K562 (cell line): ENCODE data around the gene R3HDM1. TPM values are rescaled to one million over a fixed set of nuclear protein-coding genes. Genes with fewer than 3 reads are reported as not detected.

Source experiments
- ATAC-seq: fragments of 200-7000 bp; cut with Tn5 transposase; 3 replicates; pipeline ENCODE4 v1.9.1; 2020; ENCODE audit warnings: moderate library complexity
- BruUV-seq: library from RNA; stranded (reverse); fragments of 400-500 nt; replicated peaks from 2 replicates; lab custom pipeline; 2021; lab: Mats Ljungman, UMichigan
- CTCF ChIA-PET: fragments of 300-600 bp; formaldehyde crosslinking; extraction: SDS; loops from one replicate; lab custom pipeline; 2021; ENCODE audit warnings: low intra/inter-chr PET ratio; lab: Yijun Ruan, JAX
- POLR2A ChIA-PET: fragments of 300-600, 350-650 bp; sonication (Branson Sonifier 250); formaldehyde crosslinking; extraction: SDS; loops from one replicate; lab custom pipeline; 2021; ENCODE audit warnings: antibody characterized with exemption, inconsistent platforms; lab: Yijun Ruan, JAX
- DNase-seq, 4 experiments: peaks; one replicate each; pipeline versions ENCODE4 v3.0.0 to v3.0.0-alpha.2; 2011 to 2018; ENCODE audit warnings: low spot score in 3 of 4, mixed read lengths in 3 of 4; ENCODE audit errors: extremely low read depth in 1 of 4
- FAIRE-seq: peaks from 2 replicates; lab custom pipeline; 2011; peaks lifted over from hg19 to GRCh38; lab: Jason Lieb, UNC
- H2AFZ ChIP-seq: 2 replicates; pipeline ENCODE4 v1.6.0; 2011; ENCODE audit warnings: low read depth, low read length, control low read depth, inconsistent platforms
- H3K27ac ChIP-seq: fragments of 200-600 bp; 3 replicates; pipeline ENCODE4 v1.8.0; 2011; ENCODE audit warnings: low read depth, mild to moderate bottlenecking, control low read depth, inconsistent platforms, low read length, moderate library complexity, mixed read lengths; ENCODE audit errors: extremely low read depth
- H3K27me3 ChIP-seq, 2 experiments: fragments of 300-600 bp in 1 of 2; 2 replicates in 1 of 2; 3 replicates in 1 of 2; pipeline versions ENCODE4 v1.6.0 to v1.8.0; 2011; ENCODE audit warnings: inconsistent platforms in 2 of 2, low read length in 2 of 2, mild to moderate bottlenecking in 1 of 2, mixed read lengths in 1 of 2, moderate library complexity in 1 of 2; ENCODE audit not compliant: control insufficient read depth in 2 of 2, insufficient read depth in 2 of 2
- H3K36me3 ChIP-seq: fragments of 300-600 bp; 3 replicates; pipeline ENCODE4 v1.8.0; 2011; ENCODE audit warnings: mild to moderate bottlenecking, low read length, inconsistent platforms; ENCODE audit not compliant: control insufficient read depth, insufficient read depth
- H3K4me1 ChIP-seq, 2 experiments: fragments of 200-600 bp in 1 of 2; replicated peaks in 1 of 2; 2 replicates in 1 of 2; 3 replicates in 1 of 2; pipeline versions ENCODE4 v1.5.1 to v1.8.0; 2011; ENCODE audit warnings: inconsistent platforms in 2 of 2, low read length in 2 of 2, mild to moderate bottlenecking in 1 of 2, mixed read lengths in 1 of 2, moderate library complexity in 1 of 2; ENCODE audit not compliant: control insufficient read depth in 2 of 2, insufficient read depth in 2 of 2
- H3K4me2 ChIP-seq: 2 replicates; pipeline ENCODE4 v1.6.1; 2011; ENCODE audit warnings: low read length, control low read depth, inconsistent platforms, mixed read lengths; ENCODE audit not compliant: insufficient read depth
- H3K4me3 ChIP-seq: fragments of 200-600 bp; sonication (generic), shearing (Covaris generic); 2 replicates; pipeline ENCODE4 v1.5.1; 2016; ENCODE audit warnings: control low read depth, inconsistent platforms
- H3K79me2 ChIP-seq: fragments of 200-600 bp; 3 replicates; pipeline ENCODE4 v1.8.0; 2011; ENCODE audit warnings: low read length, inconsistent platforms; ENCODE audit not compliant: control insufficient read depth, insufficient read depth
- H3K9ac ChIP-seq, 2 experiments: 2 replicates each; pipeline versions ENCODE4 v1.6.0 to v1.6.1; 2011; ENCODE audit warnings: low read depth in 2 of 2, low read length in 2 of 2, control low read depth in 1 of 2, inconsistent platforms in 1 of 2, mild to moderate bottlenecking in 1 of 2, mixed read lengths in 1 of 2; ENCODE audit not compliant: insufficient read depth in 1 of 2
- H3K9me1 ChIP-seq: one replicate; pipeline ENCODE4 v1.6.0; 2011; ENCODE audit warnings: inconsistent platforms, mild to moderate bottlenecking, low read length, moderate library complexity; ENCODE audit not compliant: control insufficient read depth, insufficient read depth
- H3K9me3 ChIP-seq: replicated peaks from 2 replicates; pipeline ENCODE4 v1.5.1; 2011; ENCODE audit warnings: low read depth, low read length, inconsistent platforms; ENCODE audit not compliant: control insufficient read depth, insufficient read depth
- H4K20me1 ChIP-seq: replicated peaks from 2 replicates; pipeline ENCODE4 v1.6.1; 2011; ENCODE audit warnings: low read length, inconsistent platforms, mixed read lengths; ENCODE audit not compliant: control insufficient read depth, insufficient read depth
- CBFA2T3 ChIP-seq: fragments of 450-650 bp; IDR thresholded peaks from 2 replicates; pipeline ENCODE4 v1.6.1; 2017
- ESRRB ChIP-seq: fragments of 250-450 bp; sonication (Bioruptor Pico); IDR thresholded peaks from 2 replicates; pipeline ENCODE4 v1.5.0; 2020; ENCODE audit warnings: mild to moderate bottlenecking, moderate library complexity, borderline replicate concordance
- GTF2A2 ChIP-seq: IDR thresholded peaks from 2 replicates; pipeline ENCODE4 v1.6.1; 2016; ENCODE audit warnings: mild to moderate bottlenecking, missing genetic modification characterization, missing compliant biosample characterization
- NFE2L1 ChIP-seq: fragments of 450-650 bp; IDR thresholded peaks from 2 replicates; pipeline ENCODE4 v1.6.1; 2016; ENCODE audit warnings: missing genetic modification characterization, low read depth, mild to moderate bottlenecking, missing compliant biosample characterization, moderate library complexity, borderline replicate concordance
- TCF3 ChIP-seq: sonication (generic); formaldehyde crosslinking; IDR thresholded peaks from 2 replicates; pipeline ENCODE4 v1.4.0; 2020; ENCODE audit warnings: mild to moderate bottlenecking, missing genetic modification reagents
- ZEB2 ChIP-seq: fragments of 450-650 bp; IDR thresholded peaks from 2 replicates; pipeline ENCODE4 v1.6.1; 2016
- ZNF175 ChIP-seq: fragments of 200-800 bp; sonication (Bioruptor generic); IDR thresholded peaks from 2 replicates; pipeline ENCODE4 v1.6.1; 2016; ENCODE audit warnings: low read depth, mild to moderate bottlenecking, missing genetic modification characterization, missing compliant biosample characterization
- ZNF224 ChIP-seq: sonication (generic); formaldehyde crosslinking; IDR thresholded peaks from 2 replicates; pipeline ENCODE4 v1.8.0; 2022; ENCODE audit warnings: mild to moderate bottlenecking, missing genetic modification reagents
- ZNF717 ChIP-seq: fragments of 250-450 bp; sonication (Bioruptor Pico); IDR thresholded peaks from 2 replicates; pipeline ENCODE4 v1.5.0; 2021
- ZSCAN29 ChIP-seq: fragments of 450-650 bp; IDR thresholded peaks from 2 replicates; pipeline ENCODE4 v1.6.1; 2017
- WGBS: fragments of 100-300 bp; shearing (Covaris generic); methylation state at CpG from one replicate; pipeline ENCODE4 v1.1.6; 2016; ENCODE audit warnings: low coverage, mixed read lengths; ENCODE audit not compliant: insufficient coverage; ENCODE audit errors: missing lambda C conversion rate; 5-methylcytosine and 5-hydroxymethylcytosine counted together
- in situ Hi-C: fragments of 300-500 bp; cut with MboI; formaldehyde crosslinking; loops from 4 replicates; pipeline ENCODE4 v1.15.0; 2018; ENCODE audit warnings: inconsistent platforms, mixed read lengths
- intact Hi-C: fragments of 100-400 bp; cut with micrococcal nuclease; formaldehyde crosslinking; loops from 2 replicates; pipeline ENCODE4 v1.14.2; 2022
- polyA plus RNA-seq, 8 experiments: library from polyadenylated mRNA; depleted of rRNA in 4 of 8; stranded (reverse) in 5 of 8; unstranded in 3 of 8; fragments of >200 nt; fragmentation: Nextera tagmentation in 2 of 8; fragmentation: Illumina TruSeq in 1 of 8; extraction: Ambion mirVana in 2 of 8; extraction: Trizol in 1 of 8; gene quantifications; 2 replicates each; pipeline versions ENCODE4 v1.2.1 to v1.2.3, GENCODE V29; 2011 to 2014; ENCODE audit warnings: inconsistent platforms in 1 of 8, missing spikeins in 1 of 8
- total RNA-seq, 7 experiments: library from RNA; depleted of rRNA in 6 of 7; stranded (reverse); fragments of >200 nt in 6 of 7; fragmentation: Illumina TruSeq in 2 of 7; extraction: Trizol in 2 of 7; gene quantifications; 2 replicates each; pipeline versions ENCODE4 v1.2.1 to v1.2.3, GENCODE V29; 2011 to 2021; ENCODE audit warnings: low replicate concordance in 1 of 7
- TF ChIP-seq, protein P1 (sequence below): fragments of 200-600 bp; sonication (generic); IDR thresholded peaks from one replicate; pipeline ENCODE4 v1.6.1; 2012; ENCODE audit warnings: mild to moderate bottlenecking, low read depth, low read length, inconsistent platforms

R3HDM1 gene
- total and polyA plus RNA-seq, 9 of the 15 experiments (the other 6 are each of a cell fraction or from before 2014, with no cell fraction given) = 12.4 to 89.4 (median 31.0) TPM

DNA sequence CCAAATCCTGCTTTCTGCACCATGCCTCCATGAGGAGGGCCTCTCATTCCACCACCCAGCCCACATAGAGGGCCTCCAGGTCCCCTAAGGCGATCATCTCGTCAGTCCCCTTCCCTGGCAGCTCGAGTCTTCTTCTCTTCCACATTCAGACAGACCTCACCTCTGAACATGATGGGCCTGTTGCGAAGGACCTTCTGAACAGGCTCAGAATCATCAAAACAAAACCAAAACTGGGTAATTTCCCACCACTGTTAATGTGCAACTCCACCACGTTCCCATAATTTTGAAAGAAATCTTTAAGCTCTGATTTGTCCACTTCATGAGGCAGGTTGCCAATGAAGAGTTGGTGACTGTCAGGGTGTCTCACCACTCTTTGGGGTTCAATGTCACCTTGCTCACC is 20.7 kb upstream of the R3HDM1 start:
- in situ Hi-C loops = no loop called here
- H3K27me3 ChIP-seq = no peaks in the 10 kb centered on the region
- no peak for FAIRE-seq
- TF ChIP-seq ZNF224 (no peak), GTF2A2 (no peak), ZSCAN29 (no peak), ESRRB (CRISPR knock-in tag) (no peak), TCF3 (CRISPR knock-in tag) (no peak), NFE2L1 (tag) (no peak), ZNF717 (CRISPR knock-in tag) (no peak), ZNF175 (CRISPR knock-in tag) (no peak), ZEB2 (no peak), CBFA2T3 (no peak)
- TF ChIP-seq, protein P1, sequence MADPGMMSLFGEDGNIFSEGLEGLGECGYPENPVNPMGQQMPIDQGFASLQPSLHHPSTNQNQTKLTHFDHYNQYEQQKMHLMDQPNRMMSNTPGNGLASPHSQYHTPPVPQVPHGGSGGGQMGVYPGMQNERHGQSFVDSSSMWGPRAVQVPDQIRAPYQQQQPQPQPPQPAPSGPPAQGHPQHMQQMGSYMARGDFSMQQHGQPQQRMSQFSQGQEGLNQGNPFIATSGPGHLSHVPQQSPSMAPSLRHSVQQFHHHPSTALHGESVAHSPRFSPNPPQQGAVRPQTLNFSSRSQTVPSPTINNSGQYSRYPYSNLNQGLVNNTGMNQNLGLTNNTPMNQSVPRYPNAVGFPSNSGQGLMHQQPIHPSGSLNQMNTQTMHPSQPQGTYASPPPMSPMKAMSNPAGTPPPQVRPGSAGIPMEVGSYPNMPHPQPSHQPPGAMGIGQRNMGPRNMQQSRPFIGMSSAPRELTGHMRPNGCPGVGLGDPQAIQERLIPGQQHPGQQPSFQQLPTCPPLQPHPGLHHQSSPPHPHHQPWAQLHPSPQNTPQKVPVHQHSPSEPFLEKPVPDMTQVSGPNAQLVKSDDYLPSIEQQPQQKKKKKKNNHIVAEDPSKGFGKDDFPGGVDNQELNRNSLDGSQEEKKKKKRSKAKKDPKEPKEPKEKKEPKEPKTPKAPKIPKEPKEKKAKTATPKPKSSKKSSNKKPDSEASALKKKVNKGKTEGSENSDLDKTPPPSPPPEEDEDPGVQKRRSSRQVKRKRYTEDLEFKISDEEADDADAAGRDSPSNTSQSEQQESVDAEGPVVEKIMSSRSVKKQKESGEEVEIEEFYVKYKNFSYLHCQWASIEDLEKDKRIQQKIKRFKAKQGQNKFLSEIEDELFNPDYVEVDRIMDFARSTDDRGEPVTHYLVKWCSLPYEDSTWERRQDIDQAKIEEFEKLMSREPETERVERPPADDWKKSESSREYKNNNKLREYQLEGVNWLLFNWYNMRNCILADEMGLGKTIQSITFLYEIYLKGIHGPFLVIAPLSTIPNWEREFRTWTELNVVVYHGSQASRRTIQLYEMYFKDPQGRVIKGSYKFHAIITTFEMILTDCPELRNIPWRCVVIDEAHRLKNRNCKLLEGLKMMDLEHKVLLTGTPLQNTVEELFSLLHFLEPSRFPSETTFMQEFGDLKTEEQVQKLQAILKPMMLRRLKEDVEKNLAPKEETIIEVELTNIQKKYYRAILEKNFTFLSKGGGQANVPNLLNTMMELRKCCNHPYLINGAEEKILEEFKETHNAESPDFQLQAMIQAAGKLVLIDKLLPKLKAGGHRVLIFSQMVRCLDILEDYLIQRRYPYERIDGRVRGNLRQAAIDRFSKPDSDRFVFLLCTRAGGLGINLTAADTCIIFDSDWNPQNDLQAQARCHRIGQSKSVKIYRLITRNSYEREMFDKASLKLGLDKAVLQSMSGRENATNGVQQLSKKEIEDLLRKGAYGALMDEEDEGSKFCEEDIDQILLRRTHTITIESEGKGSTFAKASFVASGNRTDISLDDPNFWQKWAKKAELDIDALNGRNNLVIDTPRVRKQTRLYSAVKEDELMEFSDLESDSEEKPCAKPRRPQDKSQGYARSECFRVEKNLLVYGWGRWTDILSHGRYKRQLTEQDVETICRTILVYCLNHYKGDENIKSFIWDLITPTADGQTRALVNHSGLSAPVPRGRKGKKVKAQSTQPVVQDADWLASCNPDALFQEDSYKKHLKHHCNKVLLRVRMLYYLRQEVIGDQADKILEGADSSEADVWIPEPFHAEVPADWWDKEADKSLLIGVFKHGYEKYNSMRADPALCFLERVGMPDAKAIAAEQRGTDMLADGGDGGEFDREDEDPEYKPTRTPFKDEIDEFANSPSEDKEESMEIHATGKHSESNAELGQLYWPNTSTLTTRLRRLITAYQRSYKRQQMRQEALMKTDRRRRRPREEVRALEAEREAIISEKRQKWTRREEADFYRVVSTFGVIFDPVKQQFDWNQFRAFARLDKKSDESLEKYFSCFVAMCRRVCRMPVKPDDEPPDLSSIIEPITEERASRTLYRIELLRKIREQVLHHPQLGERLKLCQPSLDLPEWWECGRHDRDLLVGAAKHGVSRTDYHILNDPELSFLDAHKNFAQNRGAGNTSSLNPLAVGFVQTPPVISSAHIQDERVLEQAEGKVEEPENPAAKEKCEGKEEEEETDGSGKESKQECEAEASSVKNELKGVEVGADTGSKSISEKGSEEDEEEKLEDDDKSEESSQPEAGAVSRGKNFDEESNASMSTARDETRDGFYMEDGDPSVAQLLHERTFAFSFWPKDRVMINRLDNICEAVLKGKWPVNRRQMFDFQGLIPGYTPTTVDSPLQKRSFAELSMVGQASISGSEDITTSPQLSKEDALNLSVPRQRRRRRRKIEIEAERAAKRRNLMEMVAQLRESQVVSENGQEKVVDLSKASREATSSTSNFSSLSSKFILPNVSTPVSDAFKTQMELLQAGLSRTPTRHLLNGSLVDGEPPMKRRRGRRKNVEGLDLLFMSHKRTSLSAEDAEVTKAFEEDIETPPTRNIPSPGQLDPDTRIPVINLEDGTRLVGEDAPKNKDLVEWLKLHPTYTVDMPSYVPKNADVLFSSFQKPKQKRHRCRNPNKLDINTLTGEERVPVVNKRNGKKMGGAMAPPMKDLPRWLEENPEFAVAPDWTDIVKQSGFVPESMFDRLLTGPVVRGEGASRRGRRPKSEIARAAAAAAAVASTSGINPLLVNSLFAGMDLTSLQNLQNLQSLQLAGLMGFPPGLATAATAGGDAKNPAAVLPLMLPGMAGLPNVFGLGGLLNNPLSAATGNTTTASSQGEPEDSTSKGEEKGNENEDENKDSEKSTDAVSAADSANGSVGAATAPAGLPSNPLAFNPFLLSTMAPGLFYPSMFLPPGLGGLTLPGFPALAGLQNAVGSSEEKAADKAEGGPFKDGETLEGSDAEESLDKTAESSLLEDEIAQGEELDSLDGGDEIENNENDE = no peak

More for the DNA sequence above, 20.7 kb upstream of the R3HDM1 start:
- no peak for ATAC-seq
- no peaks in the 10 kb centered on the region; the same call in 2 of the 3 replicates for H3K79me2 ChIP-seq
- H4K20me1 ChIP-seq = no peaks in the 10 kb centered on the region
- no peaks in the 10 kb centered on the region for H3K4me1 ChIP-seq
- no peak overlapping the region for H3K4me2 ChIP-seq
- no peak overlapping the region for H3K4me3 ChIP-seq
- no peaks in the 10 kb centered on the region for H3K9me1 ChIP-seq
- H3K36me3 ChIP-seq = no peaks in the 10 kb centered on the region
- no peak overlapping the region for H3K9ac ChIP-seq
- 90% methylated on average over 5 of the region's 5 CpGs for WGBS
- H2AFZ ChIP-seq = no peak overlapping the region
- ChIA-PET POLR2A (interaction anchor here (1.4 kb wide), 1 partner anchor 8 kb away, joined by 3 read pairs; no protein-coding TSS in a partner anchor), CTCF (no interaction called here)
- no peak overlapping the region for H3K27ac ChIP-seq
- H3K9me3 ChIP-seq = 0 out of 2 replicates have a peak, but pooled peaks cover 2% of the 10 kb centered on the region
- BruUV-seq = no TSS peak
- intact Hi-C loops = no loop called here
- DNase-seq = no peak
